Measurements from ENCODE around the gene PKHD1.
"Not testable (repeated sequence)": the region's sequence is repeated elsewhere in the genome, so short reads cannot be mapped to it uniquely, and the experiment has no call there.

PKHD1 gene

DNA sequence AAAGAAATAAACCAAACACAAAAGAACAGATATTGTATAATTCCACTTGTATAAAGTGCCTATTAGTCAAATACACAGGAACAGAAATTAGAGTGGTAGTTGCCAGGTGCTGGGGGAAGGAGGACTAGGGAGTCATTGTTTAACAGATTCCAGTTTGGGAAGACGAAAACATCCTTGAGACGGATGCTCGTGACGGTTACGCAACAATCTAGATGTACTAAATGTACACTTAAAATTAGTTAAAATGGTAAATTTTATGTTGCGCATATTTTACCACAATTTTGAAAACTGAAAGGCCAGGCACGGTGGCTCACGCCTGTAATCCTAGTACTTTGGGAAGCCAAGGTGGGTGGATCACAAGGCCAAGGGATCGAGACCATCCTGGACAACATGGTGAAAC lies 111.0 kb downstream of the PKHD1 start:
- DNase-seq: no peak

DNA sequence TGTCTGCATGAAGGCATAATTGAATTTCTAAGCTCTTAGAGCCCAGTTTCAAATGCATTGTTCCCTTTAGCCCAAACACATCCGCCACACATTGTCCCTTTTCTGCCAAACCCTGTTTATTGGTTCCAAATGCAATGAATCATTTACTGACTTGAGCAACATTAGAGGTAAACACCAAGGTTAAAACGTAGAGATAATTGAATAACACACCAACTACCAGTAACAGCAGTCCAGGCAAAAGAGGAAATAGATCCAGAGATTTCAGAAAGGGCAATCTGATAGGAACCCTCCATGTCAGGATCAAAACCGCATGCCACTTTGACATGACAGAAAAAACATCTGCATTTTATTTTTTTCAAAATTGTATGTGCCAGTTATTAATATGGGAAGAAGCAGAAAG lies 114.8 kb downstream of the PKHD1 start:
- no peak for DNase-seq

DNA sequence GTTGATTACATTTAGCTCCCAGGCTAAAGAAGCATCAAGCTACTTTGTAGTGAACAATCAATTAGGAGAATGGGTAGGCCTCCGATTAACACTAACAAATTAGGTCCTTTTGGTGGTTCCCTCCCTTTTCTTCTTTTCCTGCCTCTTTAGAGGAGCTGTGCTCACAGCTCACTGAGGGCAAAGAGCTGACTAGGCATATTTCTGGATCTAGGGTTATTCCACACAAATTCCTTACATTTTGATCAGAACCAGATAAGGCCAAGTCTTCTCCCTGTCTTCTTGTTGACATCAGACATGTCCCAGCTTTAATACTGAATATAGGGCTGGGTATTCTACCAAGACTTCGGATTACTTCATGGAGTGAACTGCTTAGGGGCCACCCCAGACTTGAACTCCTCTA lies 119.1 kb downstream of the PKHD1 start:
- DNase-seq: no peak

DNA sequence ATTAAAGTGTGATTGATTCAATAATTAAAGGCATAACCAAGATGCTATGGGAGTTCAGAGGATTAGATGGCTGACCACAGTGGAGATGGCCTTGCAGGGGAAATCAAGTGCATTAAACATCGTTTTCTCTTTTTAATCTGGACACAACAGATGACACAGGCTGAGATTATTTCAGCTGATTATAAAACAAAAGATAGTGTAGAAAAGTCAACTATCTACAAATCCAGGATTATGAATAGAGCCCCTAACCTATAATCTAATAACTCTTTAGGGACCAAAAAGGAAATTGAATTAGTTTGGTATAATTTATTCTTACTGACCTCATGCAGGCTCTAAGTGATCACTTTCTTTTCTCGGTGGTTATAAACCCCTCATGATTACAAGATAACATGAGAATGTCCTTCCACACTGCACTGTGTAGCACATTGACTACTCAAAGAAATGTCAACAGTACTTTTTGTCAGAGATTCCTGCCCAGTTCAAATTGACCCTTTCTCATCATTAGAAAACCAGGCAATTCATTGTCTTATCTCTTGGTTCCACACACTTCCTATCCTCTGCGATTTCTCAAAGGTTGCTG lies 122.1 kb downstream of the PKHD1 start:
- no peak for DNase-seq

DNA sequence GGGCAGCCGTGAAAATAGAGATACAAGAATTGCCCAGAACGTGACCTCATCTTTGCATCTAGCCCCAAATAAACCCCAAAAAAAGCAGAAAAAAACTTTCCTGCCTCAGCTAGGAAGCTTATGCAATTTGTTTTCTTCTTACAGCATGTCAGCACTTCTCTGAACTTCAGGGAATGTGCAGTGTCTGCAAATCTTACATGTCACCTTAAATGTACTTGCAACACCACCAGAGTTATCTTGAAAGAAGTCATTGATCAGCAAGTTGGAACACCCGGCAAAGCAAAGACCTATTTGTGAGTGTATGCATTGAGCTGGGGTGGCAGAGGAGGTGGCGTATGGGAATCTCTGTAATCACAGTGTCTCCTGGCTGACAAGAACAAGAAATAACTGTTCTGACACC lies 123.4 kb downstream of the PKHD1 start:
- DNase-seq: no peak

DNA sequence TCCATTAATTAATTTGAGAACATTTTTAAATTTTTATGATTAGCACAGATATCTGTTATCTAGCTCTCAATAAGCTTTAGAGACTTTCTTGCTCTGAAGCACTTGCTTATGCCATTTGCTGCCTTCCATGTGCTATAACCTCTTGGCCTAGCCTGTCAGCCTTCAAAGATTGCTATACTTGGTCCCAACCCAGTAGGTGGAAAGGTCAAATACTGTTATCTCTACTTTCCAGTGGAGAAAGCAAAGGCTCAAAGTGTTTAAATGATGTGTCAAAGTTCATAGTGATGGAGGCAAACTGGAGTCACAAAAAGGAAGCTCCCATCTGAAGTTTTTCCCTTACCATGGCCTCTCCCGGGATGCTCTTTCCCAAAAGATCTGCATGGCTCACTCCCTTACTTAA lies 125.1 kb downstream of the PKHD1 start:
- DNase-seq: no peak

DNA sequence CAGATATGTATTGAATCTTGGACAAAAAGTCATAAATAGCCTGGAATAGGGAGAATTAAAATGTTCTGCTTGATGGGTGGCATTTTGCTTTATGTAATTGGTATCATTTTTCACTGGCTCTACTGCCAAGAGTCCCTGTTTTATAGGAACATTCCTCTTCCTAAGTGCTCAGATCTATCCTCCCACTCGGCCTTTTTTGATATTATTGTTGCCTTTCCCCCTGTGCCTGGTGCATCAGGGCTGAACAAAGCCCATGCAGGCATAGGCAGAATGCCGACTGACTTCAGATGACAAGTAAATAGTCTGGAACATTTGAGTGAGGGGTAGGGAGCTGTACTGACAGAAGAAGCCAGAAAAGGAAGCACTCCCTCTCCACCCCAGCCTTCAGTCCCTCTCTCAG lies 127.0 kb downstream of the PKHD1 start:
- no peak for DNase-seq

DNA sequence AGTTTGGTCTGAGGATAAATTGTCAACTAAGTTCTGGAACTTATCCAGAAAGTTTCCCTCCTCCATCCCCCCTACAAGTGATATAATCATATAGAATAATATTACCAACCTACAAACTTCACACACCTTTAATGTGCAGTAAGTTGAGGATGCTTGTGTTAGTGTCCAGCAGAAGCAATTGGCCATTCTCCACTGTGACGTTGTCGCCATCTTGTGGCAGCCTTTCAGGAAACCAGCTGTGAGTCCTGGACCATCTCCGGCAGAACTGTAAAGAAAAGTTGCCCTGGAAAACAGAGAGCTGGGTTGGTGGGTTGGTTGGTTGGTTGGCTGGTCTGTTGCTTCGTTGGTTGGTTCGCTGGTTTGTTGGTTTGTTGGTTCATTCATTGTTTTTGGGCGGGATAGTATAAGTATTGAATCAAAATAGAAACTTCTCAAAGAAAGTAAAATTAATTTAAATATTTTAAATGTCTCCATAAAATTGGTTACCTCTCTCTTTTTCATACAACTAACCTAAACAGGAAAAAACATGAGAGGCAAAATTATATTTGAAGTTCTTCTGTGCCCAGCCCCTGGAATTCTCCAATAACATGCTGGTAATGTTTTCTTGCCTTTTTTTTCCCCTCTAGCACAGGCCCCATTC lies 127.5 kb downstream of the PKHD1 start:
- no peak for DNase-seq

DNA sequence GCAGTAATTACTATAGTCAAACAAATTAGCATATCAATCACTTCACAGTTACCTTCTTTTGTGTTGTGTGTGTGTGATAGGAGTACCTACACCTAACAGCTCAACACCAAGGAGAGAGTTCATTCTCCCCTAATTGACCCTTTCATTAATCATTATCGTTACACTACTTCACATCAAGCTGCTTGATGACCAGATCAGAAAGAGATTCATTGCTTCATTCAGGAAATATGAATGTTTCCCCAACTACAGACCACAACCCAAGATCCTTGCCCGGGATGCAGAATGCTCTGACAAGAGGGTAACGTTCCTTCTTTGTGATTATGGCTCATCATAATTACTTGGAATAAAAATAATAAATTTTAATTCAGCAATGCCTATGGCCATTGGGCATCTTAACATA lies 132.7 kb downstream of the PKHD1 start:
- no peak for DNase-seq

DNA sequence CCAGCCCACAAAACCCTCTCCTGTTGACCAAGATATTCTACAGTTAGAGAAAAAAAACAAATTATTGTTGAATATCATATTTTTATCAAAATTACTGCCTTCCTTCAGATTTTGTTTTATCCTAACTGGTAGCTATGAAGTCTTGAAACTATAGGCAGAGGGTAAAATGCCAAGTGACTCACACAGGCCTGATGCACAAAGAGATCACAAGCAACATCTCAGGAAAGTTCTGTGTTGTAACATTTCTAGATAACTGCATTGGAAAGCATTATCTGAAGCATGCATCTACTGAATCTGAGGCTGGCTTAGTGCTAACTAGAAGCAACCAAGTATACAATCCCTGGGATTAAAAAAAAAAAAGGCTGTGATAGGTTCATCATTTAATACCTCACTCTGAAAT lies 134.2 kb downstream of the PKHD1 start:
- DNase-seq: no peak

DNA sequence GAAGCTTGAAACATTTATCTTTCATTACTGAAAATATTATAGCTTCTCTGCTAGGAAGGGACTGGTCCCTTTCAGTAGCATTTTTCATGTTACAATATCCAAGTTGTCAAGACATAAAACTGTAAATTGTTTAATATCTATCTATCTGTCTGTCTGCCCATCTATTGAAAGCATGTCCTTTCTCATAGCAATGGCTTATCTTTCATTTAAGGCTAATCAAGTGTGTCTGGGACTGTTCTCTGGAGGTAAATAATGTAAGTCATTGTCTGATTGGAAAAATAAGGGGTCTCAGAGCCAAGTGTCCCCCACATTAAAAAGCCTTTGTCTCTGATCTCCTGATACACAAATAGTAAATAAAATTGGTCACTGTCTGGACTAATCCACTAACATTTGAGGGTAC lies 135.5 kb downstream of the PKHD1 start:
- DNase-seq: no peak

DNA sequence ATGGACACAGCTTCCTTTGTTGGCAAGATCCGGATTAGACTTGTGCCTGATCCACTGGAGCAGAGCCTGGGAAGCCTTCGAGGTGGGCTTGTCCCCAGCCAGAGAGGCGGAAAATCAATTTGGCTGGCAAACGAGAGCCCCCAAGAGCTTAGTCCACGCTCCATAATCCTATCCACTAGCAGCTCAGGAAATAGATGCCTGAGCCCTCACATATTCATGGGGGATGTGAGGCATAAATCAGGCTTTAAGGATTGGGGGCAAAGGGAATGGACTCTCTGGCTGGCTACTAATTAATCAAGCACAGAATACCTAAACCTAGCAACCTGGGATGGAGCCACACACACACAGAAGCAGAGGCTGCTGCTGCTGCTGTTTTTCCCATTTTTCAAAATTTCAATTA lies 137.9 kb downstream of the PKHD1 start:
- no peak for DNase-seq

DNA sequence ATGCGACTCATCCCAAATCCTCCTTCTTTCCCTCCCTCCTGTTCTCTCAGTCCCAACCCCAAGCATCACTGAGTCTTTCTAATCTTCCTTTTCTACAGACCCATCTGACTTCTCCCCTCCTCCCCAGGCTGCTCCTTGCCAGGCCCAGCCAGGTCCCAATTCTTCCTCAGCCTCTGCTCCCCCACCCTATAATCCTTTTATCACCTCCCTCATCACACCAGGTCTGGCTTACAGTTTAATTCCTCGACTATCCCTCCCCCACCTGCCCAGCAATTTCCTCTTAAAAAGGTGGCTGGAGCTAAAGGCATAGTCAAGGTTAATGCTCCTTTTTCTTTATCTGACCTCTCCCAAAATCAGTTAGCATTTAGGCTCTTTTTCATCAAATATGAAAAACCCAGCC lies 147.7 kb downstream of the PKHD1 start:
- not testable (repeated sequence) for DNase-seq

DNA sequence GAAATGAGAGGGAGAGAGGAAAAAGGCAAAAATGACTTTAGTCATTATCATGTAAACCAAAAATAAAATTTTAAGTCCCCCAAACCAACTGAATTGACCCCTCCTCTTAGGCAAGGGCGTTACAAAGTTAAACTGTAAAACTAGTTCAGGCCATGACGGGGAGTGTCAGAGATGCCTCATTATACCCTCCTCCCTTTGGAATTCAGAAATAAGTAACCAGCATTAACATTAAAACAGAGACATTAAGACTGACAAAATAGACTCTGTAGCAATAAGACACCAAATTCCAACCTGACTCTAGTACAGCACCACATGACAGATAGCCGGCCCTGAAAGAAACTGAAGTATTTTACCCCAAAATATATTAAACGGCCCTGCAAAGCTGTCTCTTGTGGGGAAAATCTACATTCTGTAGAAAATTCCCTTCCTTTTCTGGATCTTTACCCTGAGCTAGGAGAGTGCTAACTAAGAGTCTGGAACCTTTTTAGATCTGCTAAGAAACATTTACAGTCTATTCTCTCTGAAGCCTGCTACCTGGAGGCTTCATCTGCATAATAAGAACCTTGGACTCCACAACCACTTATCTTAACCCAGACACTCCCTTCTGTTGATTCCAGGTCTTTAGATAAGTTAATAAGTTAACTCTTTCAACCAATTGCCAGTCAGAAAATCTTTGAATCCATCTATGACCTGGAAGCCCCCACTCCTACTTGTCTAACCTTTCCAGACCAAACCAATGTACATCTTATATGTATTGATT lies 150.7 kb downstream of the PKHD1 start:
- DNase-seq: no peak

DNA sequence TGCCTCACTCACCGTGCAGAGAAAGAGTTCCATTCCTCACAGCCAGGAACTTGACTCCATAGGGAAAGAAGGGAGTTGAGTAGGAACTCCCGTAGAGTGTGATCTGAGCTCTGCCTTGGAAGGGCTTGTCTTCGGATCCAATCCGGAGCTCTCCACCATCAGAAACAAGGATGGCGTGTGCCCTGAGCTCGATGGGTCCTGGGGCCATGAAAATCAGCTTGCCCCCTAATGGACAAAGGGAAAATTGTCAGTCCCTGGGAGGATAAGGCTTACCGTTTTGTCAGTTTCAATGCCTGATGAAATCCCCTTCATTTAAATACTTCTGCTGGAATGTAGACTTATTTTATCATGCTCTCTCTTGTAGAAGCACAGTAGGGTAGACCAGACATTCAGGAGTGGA lies 153.3 kb downstream of the PKHD1 start:
- DNase-seq: no peak

DNA sequence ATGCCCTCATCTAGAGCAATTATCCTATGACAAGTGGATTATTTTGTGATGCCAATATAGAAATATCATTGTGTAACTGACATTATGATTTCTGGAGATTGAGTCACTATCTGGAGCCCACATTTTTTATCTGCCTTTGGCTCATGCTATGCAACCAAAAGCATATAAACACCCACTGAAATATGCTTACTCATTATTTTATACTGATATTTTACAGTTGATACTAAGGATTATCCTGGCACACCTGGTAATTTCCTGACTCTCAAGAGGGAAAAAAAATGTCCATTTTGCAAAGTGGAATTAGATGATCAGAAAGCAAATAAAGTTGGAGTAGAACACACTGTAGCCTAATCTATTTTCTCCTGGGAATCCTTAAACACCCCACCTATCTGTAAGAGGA lies 154.5 kb downstream of the PKHD1 start:
- no peak for DNase-seq

DNA sequence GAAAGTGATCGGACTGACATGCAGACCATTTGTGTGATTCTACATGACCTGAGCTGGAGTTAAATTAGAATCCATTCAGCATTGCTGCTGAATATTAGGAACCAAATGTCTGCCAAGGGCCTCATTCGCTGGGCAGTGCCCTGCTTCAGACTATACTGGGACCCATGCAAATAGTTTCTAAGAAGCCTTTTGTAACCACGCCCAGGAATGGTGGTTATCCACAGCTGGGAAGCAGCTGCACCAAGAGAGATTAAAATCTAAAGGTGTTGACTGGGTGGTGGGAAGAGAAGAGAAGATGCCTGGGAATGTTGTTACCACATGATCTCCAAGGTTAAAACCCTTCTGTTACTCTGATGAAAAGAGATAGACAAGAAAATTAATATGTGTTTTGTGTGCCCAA lies 156.8 kb downstream of the PKHD1 start:
- no peak for DNase-seq

DNA sequence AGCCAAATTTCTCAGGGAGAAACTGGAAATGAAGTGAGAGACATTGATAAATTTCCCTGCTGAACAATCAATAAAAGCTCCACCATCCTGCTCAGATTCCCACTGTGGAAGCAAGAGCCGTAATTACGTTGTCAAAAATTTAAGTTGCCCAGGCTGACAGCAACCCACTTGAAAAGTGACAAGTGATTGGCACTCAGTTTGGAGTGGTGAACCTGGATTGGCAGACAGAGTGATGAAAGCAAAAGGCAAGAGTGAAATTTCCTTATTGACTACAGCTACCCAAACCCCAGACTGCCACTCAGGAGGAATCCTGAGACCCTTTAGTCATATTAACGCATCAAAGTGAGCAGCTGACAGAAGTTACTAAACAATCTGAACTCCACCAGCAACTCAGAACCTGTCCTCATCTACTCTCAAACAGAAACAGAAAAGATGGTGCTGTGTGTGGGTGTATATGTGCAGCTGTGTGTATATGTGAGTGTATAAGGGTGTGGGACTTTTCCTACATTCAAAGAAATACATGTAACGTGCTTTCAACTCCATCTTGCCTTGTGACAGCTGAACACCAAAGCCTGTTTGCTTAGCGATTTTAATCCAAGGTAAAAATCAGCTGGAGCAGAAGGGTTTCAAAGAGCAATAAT lies 157.4 kb downstream of the PKHD1 start:
- DNase-seq: no peak

DNA sequence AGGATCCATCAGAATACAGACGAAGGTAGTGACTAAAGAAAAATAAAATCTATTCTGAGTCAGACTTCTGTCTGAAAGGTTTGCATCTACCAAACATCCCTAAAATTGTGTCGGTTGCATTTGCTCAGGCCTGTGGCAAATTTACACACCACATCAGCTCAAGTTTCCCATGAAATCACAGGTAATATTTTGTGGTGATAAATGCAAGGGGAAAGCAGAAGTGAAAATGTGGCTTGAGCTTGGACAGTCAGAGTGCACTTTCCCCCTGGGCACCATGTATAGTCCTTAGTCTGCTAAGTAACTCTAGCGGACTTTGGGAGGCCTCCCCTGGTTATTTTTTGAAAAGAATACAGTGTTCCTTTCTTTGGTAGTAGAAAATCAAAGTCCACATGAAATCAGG lies 159.1 kb downstream of the PKHD1 start:
- DNase-seq: no peak

DNA sequence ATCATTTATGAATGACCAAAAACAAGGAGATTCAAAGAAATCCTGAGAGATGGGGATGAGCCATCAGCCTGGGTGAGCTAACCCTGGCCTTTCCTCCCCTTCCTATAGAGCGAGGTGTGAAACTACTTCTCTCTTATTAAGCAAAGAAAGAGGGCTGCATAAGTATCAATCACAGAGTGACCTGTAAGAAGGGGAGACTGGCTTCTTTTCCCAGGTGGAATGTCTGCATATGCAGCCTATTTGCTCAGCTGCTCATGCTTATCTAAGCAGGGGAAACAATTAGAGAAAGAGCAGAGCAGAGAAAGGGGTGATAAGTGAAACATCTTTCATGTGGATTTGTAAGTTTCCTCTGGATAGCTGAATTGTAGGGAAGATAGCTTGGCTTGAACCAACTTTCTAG lies 160.0 kb downstream of the PKHD1 start:
- no peak for DNase-seq

DNA sequence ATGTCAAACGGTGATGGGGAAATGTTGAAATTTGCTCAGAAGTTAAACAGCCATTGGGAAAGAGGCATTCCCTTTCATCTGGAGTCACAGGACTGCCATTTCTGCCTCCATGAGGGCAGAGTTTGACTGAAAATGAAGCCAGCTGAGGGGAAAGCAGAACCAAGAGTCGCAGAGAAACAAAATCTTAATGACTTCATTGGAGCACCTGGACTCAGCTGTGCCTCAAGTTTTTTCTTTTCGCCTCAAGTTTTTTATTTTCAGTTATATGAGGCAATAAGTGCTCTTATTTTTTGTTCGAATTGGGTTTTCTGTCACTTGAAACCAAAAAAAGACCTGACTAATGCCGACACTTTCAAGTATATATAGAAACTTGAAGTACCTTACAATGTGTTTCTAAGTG lies 161.3 kb downstream of the PKHD1 start:
- DNase-seq: no peak

DNA sequence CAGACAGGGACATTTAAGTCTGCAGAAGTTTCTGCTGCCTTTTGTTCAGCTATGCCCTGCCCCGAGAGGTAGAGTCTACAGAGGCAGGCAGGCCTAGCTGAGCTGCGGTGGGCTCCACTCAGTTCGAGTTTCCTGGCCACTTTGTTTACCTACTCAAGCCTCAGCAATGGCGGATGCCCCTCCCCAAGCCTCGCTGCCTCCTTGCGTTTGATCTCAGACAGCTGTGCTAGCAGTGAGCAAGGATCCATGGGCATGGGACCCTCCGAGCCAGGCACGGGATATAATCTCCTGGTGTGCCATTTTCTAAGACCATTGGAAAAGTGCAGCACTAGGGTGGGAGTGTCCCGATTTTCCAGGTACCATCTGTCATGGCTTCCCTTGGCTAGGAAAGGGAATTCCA lies 164.9 kb downstream of the PKHD1 start:
- DNase-seq: not testable (repeated sequence)

DNA sequence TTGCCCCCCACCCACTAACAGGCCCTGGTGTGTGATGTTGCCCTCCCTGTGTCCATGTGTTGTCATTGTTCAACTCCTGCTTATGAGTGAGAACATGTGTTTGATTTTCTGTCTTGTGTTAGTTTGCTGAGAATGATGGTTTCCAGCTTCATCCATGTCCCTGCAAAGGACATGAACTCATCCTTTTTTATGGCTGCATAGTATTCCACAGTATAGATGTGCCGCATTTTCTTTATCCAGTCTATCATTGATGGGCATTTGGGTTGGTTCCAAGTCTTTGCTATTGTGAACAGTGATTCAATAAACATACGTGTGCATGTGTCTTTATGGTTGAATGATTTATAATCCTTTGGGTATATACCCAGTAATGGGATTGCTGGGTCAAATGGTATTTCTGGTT lies 169.1 kb downstream of the PKHD1 start:
- not testable (repeated sequence) for DNase-seq

DNA sequence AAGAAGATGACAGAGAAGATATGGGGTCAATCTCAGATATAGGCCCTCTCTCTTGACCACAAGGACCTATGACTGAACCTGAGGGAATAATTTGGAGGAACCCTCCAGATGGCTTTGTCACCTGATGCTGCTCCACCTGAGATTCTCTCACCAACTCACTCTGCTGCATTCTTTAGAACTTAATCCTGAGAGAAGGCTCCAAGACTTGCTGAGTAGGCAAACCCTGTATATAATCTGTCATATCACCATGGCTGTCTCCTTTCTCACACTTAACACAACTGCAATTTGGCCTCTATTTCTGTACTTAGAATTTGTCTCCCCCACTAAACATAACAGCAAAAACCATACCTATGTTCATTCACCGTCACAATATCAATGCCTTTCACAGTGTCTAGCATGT lies 172.3 kb downstream of the PKHD1 start:
- DNase-seq: no peak
